Subcutaneous adipose tissue (tissue), 4 donors: ENCODE measurements around the gene PTRH2. TPM values are rescaled to one million over a fixed set of nuclear protein-coding genes. Genes with fewer than 3 reads are reported as not detected.

Source experiments
- total RNA-seq, 4 donors: library from RNA; depleted of rRNA; stranded (reverse); fragments of >200 nt; gene quantifications; one replicate each; pipeline ENCODE4 v1.1.0, GENCODE V29; 2016
- TF ChIP-seq, protein P1 (sequence below): fragments of 450-650 bp; IDR thresholded peaks from one replicate; pipeline ENCODE4 v1.5.1; 2016; ENCODE audit warnings: low read depth, mild to moderate bottlenecking, control low read depth, antibody characterized with exemption, moderate library complexity

The PTRH2 gene
- total RNA-seq, 4 donors from 2014 or later = 17.3 to 36.7 (median 32.4) TPM

DNA sequence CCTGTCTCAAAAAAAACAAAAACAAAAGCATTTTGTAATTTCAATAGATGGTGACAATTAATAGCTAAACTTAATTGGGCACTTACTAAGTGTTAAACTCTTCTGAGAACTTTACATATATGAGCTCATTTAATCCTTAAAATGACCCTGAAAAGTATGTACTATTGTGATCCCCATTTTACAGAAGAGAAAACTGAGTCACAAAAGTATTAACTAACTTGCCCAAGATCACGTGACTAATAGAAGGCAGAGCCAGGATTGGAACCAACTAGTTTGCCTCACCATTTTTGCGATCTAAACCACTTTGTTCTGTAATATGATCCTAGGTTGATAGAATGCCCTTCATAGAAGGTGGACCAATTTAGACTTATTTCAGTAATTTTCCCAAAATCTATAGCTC lies 26.5 kb upstream of the PTRH2 start:
- TF ChIP-seq, protein P1, sequence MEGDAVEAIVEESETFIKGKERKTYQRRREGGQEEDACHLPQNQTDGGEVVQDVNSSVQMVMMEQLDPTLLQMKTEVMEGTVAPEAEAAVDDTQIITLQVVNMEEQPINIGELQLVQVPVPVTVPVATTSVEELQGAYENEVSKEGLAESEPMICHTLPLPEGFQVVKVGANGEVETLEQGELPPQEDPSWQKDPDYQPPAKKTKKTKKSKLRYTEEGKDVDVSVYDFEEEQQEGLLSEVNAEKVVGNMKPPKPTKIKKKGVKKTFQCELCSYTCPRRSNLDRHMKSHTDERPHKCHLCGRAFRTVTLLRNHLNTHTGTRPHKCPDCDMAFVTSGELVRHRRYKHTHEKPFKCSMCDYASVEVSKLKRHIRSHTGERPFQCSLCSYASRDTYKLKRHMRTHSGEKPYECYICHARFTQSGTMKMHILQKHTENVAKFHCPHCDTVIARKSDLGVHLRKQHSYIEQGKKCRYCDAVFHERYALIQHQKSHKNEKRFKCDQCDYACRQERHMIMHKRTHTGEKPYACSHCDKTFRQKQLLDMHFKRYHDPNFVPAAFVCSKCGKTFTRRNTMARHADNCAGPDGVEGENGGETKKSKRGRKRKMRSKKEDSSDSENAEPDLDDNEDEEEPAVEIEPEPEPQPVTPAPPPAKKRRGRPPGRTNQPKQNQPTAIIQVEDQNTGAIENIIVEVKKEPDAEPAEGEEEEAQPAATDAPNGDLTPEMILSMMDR = no peak

DNA sequence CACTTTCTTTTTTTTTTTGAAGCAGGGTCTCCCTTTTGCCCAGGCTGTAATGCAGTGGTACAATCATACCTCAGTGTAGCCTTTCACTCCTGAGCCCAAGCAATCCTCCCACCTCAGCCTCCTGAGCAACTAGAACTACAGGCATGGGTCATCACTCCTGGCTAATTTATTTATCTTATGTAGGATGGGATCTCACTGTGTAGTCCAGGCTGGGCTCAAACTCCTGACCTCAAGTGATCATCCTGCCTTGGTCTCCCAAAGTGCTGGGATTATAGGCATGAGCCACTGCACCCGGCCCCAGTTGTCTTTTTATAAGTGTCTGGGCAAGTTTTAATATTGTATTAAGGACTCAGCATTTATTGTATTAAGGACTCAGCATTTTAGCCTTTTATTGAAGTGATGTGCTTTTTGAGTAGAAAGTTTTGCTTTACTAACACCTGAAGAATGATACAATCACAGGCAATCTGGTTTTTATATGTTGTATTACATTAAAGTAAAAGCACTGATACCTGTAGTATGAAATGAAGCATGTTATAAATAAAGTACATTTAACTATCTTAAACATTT lies 23.1 kb upstream of the PTRH2 start:
- TF ChIP-seq, protein P1 = no peak

DNA sequence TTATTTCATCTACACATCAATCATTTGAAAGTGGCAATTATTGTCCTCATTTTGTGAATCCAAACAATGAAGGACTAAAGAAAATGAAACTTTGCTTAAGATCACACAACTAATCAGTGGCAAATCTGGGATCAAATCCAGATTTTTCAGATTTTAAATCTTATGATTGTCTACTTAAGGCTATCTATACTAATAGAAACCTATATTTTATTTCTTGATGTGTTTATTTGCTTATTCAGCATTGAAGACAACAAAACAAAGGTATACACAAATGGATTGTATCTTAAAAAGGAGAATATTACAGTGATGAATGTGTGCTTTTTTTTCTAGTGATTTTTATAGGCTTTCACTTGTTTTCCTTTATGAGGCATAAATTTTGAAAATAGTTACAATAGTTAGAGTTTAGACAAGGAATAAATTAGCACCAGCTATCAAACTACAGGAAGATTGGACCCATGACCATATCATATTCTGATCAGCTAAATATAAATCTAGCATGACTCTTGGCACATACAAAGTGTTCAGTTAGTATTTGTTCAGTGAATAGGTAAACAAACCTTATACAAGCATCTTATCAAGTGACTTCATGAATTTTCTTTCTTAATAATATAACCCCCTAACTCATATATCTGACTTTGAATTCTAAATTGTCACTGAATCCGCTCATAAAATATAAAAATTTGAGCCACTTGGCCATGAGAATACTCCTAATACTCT lies 20.7 kb upstream of the PTRH2 start:
- TF ChIP-seq, protein P1 = no peak

DNA sequence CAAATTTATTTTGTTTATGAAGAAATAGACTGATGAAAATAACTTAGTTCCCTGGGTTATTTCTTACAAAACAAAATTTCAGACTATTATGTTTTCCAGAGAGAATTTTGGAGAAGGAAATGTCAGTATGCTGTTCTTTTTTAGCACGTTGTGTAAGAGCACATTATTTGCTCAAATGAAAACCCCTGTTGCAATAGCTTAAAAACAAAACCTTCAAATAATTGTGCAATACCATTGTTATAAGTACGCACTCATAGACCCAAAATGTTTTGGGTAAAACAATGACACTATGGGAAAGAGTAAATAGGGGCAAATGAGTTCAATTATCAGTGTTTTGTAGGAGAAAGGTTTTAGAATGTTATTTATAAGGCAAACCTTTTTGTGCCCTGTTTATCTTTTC lies 18.5 kb upstream of the PTRH2 start:
- TF ChIP-seq, protein P1 = no peak

DNA sequence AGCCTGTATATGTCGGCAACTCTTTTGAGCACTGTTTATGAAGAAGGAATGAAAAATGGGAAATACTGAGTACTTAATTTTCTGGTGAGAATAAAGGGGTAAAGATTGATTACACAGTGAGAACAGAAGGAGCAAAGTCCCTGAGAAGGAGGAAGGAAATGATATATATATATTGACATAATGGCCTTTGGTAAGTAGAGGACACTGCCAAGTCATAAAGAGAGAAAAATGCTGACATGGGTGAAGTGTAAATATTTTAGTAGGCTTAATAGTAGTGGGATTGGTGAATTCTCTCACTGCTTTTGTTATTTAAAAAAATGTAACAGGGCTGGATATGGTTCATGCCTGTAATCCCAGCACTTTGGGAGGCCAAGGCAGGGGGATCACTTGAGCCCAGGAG lies 16.4 kb upstream of the PTRH2 start:
- TF ChIP-seq, protein P1 = no peak

DNA sequence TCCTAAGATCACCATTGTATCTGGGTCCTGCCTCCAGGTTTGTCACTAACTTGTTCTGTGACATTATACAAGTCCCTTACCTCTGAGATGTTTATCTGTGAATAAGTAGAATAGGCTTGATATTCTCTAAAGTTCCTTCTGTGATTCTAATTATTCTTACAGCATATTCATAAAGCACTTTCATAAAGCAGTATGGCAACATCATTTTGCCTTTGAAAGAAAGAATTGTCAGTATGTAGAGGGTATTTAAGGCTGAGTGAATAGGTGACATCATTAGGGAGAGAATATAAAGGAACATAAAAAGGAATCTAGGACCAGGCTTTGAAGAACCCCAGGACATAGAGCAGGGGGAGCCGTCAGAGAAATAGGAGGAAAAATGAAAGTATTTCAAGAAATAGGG lies 15.8 kb upstream of the PTRH2 start:
- TF ChIP-seq, protein P1 = no peak

DNA sequence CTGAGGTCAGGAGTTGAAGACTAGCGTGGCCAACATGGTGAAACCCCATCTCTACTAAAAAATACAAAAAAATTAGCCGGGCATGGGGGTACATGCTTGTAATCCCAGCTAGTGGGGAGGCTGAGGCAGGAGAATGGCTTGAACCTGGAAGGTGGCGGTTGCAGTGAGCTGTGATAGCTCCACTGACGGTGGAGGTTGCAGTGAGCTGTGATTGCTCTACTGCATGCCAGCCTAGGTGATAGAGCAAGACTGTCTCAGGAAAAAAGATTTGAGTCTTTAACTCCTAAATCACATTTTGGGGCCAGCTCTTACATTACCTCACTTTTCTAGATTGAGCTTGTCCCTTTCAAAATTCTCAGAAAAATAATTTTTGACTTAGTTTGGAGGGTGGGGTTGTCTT lies 15.4 kb upstream of the PTRH2 start:
- TF ChIP-seq, protein P1 = no peak
